OCI-M2 (cell line): ENCODE data around the gene MAP4K4.

Experiments
- DNase-seq: peaks from one replicate; lab custom pipeline; 2025; ENCODE audit not compliant: unreplicated experiment; lab: John Stamatoyannopoulos, UW

Gene MAP4K4

DNA sequence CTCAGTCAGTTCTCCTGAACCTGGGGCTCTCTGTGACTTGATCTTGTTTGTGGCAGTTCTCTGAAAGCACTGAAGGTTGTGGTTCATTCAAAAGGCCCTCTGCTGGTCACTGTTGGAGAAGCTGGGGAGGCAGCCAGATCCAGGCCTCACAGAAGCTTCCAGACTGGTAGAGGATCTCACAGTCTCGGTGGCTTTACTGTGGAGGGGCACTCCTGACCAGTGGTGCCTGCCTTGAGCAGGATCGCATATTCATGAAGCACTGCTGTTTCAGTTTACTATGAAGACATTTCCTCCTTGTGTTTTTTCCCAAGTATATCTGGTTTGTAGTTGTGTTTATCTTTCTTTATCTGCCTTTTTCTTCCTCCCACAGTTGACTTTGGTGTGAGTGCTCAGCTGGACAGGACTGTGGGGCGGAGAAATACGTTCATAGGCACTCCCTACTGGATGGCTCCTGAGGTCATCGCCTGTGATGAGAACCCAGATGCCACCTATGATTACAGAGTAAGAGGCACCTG lies 133.9 kb downstream of the MAP4K4 start:
- no peak for DNase-seq

DNA sequence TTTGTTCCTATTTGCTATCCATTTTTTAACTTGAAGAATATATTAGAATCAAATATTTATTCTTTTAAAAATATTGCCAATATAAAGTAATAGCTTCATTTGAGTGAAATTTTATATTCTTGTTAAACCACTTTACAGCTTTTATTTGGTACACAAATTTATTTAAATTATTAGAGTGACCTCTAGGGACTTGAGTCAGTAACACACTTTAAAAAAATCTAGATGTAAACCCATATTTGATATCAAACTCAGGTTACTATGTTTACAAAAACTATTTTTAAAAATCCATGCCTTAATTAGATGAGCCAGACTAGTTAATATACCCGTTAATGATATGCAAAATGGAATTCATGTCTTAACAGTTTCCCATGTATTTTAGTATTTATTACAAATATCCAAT lies 134.6 kb downstream of the MAP4K4 start:
- DNase-seq, result no peak

DNA sequence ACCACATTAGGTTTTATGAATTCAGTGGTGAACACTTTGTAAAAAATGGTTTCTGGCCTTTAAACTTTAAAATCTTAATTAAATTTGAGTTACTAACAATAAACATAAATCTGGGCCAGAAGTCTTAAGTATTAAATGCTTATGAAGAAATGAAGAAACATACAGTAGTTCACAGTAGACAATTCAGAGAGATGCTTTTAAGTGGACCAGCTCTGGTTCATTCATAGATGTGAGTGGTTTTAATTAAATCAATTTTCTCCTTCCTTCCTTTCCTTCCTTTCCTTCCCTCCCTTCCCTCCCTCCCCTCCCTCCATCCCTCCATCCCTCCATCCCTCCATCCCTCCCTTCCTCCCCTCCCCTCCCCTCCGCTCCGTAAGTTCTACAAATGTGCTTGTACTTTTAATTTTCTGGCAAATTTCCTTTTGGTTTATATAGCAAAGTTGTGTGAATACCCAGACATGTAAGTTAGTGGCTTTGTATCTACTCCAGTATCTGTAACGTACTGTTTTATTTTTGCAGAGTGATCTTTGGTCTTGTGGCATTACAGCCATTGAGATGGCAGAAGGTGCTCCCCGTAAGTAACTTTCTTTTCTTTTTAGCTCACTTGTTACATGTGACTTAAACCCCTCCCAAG lies 136.5 kb downstream of the MAP4K4 start:
- DNase-seq, result no peak

DNA sequence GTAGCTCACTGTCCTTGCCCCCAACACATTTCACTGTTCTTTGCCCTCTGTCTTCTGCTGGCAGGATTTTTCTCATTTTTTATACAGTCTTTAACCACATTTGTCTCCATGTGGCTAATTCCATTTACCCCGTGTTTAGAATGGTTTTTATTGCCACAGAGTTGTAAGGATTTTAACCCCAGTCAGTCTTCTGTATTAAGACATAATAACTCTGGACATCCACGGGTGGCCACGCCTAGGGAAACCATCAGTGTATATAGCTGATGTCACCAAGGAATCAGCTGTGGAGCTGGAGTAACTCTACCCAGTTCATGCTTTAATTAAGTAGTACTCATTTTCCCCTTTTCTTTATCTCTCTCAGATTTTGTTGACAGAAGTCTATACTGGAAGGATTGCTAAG lies 139.8 kb downstream of the MAP4K4 start:
- no peak for DNase-seq

DNA sequence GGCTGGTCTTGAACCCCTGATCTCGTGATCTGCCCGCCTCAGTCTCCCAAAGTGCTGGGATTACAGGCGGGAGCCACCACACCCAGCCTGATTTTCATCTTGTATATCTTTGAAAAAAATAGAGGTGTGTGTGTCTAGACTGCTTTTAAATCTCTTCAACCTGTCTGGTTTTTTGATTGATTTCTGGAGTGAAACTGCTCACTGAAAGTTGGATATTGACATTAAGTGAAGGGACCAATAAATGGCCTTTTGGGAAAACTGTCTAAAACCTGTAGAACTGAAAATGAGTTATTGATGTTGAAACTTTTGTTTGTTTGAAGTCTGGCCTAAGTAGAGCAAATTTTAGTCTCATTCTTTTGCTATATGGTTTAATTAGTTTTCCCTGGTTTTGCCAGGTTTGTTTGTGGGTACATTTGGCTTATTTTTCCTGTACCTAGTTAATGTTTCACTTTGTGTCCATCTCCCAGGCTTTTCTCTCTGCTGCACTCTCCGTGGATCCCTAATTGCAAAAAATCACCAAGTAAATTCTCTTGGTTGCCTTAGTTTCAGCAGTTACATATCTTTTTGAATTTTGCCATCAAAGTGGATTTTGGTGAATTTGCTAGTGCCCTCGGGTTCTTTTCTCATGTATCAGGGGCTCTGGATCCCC lies 144.3 kb downstream of the MAP4K4 start:
- no peak for DNase-seq

DNA sequence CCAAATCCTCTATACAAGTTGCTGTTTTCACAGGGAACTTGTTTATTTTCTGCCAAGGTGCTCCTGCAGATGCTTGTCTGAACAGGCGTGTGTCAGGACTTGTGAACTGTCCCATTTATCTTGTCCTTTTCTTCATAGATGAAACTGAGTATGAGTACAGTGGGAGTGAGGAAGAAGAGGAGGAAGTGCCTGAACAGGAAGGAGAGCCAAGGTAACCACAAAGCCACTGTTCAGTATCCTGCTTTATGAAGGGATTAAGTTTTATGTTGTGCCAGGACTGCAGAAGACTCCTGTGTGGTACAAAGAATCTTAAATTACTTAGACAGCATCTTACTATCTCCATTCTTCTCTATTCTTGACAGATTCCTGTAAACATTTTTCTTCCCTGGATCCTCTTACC lies 145.0 kb downstream of the MAP4K4 start:
- DNase-seq, result no peak

DNA sequence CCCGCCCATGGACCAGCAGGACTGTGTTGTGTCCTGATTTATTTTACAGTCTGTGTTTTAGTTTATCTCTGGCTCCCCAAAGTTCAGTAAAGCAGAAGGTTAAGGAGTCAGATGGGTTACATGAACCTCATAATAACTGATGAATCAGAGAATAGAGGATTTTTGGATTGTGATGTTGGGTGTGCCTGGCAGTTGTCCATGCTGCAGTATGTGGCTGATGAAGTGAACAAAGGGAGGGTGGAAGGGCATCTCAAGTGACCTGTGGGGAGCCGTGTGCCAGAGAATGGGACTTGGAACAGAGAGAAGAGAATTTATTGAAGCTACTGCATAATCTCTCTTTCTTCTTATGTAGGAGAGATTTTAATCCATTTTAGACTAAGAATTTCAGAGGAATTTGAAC lies 145.5 kb downstream of the MAP4K4 start:
- DNase-seq, result no peak

DNA sequence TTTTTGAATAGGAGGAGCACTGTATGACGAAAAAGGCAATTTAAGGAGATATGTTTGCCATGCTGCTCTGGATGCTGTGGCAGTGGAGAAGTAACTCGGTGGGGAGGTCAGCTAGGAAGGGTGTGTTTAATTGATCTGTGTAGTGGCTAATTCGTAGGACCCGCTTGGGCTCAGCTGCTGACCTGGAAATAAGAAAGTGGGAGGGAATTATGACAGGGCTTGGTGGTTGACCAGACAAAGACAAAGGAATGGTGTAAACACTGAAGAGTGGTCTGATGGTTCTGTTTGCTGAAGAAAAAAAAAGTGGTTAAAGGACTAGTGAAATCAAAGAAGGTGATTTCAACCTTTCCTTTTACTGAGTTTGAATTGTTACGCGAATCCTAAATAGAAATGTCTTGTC lies 146.0 kb downstream of the MAP4K4 start:
- no peak for DNase-seq

DNA sequence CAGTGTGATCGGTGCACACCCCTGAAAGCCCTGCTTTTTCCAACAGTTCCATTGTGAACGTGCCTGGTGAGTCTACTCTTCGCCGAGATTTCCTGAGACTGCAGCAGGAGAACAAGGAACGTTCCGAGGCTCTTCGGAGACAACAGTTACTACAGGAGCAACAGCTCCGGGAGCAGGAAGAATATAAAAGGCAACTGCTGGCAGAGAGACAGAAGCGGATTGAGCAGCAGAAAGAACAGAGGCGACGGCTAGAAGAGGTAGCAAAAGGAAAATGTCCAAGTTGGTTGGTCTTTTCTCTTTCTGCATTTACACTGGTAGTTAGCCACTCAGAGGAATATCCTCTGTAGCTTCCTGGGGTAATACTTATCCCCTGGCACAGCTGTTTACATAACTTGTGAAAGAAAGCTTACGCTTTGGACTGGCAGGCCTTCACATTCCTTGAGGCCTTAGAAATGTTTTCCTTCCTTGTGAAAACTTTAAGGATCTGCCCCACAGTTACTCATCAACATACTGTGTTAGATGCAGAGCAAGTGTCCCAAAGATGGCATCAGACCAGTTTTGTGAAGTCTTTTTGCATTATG lies 146.6 kb downstream of the MAP4K4 start:
- no peak for DNase-seq

DNA sequence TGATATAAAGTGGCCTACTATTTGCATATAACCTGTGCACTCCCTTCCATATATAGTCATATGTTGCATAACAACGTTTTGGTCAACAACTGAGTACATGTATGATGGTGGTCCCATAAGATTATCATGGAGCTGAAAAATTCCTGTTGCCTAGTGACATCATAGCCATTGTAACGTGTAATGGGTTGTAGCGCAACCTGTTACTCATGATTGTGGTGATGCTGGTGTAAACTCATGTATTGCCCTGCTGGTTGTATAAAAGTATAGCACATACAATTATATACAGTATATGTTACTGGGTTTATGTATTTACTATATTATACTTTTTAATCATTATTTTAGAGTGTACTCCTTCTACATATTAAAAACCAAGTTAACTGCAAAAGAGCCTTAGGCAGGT lies 149.5 kb downstream of the MAP4K4 start:
- no peak for DNase-seq

DNA sequence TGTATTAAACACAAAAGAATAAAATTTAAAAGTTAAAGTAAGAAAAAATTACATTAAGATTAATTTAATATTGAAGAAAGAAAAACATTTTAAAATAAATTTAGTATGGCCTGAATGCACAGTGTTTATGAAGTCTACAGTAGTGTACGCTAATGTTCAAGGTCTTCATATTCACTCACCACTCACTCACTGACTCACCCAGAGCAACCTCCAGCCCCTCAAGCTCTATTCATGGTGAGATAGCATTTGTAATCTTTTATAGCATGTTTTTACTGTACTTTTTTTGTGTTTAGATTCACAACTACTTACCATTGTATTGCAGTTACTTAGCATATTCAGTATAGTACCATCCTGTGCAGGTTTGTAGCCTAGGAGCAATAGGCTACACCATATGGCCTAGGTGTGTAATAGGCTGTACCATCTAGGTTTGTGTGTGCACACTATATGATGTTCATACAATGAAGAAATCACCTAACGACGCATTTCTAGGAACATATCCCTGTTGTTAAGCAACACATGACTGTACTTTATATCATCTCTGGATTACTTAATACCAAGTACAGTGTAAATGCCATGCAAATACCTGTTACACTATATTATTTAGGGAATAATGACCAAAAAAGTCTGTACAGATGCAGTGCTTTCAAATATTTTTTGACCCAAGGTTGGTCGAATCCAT lies 150.3 kb downstream of the MAP4K4 start:
- no peak for DNase-seq

DNA sequence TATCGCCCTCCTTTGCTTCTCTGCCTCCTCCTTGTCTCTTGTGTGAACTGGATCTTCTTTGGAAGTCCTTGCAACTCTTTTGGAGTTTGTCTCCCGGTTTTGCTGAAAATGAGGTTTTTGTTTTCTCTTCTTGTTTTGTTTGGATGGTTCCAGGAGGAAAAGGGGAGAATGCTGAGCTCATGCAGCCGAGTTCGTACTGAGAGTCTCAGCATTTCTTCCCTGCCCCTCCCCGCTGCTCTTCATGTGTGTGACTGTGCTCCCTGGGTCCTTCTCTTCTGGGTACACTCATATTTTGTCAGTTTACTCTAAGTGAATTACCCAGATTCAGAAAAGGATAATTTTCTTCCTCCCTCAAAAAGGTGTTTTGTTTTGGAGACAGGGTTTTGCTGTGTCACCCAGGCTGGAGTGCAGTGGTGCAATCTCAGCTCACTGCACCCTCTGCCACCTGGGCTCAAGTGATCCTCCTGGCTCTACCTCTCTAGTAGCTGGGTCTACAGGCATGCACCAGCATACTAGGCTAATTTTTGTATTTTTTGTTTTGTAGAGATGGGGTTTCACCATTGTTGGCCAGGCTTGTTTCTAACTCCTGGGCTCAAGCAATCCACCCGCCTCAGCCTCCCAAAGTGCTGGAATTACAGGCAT lies 151.4 kb downstream of the MAP4K4 start:
- DNase-seq, result no peak

DNA sequence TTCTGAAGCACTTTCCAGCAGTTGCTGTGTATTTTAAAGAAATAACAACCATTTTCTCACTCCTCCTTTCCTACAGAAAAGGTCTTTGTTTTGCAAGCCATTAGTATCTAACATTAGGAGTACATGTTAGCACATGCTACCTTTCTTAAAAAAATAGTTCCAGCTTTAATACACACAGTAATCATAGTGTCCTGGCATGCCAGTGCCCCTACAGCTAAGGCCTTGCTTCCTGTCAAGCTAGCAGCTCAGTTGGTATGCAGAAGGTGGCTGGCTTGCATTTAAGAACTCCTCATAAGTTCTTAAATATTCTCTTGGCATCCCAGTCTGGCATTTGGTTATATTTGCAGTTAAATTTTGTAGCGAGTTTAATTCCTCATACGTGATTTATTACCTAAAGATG lies 152.9 kb downstream of the MAP4K4 start:
- DNase-seq, result no peak

DNA sequence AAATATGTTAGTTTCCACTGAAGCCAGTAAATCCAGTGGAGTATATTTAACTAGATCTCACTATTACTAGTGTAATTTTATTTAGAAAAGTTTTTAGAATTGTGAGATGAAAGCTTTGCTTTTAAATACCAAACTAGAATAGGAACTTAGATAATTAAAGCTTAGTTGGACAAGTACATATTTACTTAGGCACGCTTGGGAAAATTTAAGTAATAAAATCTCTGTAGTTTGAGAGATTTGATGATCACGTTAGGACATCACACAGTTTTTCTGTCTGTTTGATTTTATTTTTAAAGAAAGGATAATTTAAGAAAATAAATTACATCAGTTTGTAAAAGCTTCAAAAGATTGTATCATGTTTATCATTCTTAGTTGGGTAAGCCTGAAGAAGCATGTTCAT lies 153.5 kb downstream of the MAP4K4 start:
- DNase-seq, result no peak

DNA sequence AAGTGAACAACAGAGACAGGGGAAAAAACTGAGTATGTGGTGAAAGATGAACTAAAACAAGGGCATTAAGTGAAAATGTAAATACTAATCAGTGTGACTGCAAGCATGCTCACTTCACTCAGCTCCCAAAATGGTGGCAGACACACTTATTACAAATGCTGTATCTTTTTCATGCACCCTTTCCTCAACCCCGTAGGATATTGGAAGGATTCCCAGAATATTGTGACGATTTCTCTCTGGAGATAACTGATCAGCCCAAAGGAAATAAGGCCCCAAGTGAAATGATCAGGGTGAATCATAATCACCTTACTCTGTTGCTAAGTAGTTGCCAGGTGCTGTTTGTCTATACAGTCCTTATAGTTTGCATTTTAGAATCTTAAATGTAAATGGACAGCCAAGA lies 155.3 kb downstream of the MAP4K4 start:
- DNase-seq, result no peak

DNA sequence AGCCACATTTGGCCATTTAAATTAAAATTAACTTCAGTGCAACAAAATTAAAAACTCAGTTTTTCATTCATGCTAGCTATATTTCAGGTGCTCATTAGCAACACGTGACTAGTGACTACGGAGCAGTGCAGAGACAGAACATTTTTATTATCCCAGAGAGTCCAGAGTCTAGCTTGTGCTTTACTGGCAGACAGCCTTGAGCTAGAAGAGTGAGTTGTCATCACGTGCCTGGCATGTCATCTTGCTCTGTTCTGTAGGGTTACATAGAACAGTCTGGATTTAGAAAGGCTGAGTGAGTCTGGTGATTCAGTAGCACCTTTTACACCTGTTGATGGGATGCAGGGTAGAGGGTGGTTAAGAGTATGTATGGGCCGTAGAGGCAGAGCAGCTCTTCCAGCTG lies 157.4 kb downstream of the MAP4K4 start:
- no peak for DNase-seq

DNA sequence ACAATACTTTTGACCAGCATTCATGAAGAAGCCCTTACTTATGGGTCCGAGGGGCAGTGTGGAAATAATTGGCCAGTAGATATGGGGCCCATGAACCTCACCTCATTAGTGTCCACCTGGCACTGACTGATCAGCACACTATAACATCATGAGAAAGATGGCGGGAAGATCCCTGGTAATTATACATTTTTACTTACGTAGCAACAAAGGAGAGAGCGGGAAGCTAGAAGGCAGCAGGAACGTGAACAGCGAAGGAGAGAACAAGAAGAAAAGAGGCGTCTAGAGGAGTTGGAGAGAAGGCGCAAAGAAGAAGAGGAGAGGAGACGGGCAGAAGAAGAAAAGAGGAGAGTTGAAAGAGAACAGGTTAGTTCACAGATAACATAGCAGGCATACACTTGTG lies 158.3 kb downstream of the MAP4K4 start:
- no peak for DNase-seq

DNA sequence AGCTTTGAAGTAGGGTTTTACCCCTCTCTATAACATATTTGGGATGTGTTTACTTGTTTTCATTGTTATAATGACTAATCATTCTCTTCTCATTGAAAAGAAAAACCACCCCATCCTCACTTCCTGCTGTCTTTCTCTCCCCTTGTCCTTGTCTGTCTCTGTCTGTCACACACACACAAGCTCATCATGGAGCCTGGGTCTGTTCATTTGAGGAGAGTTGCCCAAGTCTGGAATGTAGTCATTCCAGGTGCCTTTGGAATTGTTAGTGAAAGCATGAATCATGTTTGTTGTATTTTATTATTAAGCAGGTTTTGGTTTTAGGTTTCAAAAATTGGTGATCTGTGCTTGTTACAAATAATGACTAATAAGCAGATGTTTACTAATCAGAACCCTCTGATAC lies 160.7 kb downstream of the MAP4K4 start:
- no peak for DNase-seq

DNA sequence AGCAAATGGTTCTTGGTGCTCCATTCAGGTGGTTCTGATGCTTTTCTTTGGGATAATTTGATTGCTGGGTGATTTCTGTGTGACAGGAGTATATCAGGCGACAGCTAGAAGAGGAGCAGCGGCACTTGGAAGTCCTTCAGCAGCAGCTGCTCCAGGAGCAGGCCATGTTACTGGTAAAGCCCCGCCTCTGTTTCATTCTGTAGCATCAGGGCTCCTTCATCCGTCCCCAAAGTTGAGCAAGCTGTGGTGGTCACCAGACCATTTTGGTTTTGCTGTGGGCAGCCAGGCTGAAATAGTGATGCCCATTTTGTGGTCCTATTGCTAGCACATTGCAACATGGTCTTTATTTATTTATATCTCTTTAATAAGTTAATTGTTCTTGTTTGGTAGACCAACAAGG lies 161.4 kb downstream of the MAP4K4 start:
- no peak for DNase-seq

DNA sequence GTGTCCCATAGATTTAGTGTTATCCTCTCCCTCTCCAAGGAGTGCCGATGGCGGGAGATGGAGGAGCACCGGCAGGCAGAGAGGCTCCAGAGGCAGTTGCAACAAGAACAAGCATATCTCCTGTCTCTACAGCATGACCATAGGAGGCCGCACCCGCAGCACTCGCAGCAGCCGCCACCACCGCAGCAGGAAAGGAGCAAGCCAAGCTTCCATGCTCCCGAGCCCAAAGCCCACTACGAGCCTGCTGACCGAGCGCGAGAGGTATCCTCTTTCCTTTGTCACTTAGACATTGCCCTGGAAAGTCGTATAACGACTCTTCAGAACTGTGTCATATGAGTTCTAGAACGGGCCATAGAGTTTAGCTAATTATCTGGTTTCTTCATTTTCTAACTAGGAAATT lies 162.1 kb downstream of the MAP4K4 start:
- no peak for DNase-seq

DNA sequence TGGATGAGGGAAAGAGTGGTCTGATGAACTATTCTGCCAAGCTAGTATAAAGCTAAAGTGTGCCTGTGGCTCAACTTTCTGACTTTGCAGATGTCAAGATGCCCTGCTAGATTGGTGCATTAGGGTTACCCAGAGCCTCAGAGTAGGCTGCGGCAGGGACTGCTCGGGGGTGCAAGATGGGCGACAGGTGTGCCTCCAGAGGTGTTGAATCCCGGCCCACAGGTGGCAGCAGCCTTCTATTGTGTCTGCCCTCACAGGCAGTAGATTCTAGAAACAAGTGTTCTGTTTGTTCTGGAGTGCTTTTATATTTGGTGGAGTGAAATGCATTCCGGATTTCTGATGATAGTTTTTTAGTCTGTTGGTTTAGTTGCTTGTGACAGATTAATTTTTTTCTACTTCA lies 162.7 kb downstream of the MAP4K4 start:
- DNase-seq, result no peak

DNA sequence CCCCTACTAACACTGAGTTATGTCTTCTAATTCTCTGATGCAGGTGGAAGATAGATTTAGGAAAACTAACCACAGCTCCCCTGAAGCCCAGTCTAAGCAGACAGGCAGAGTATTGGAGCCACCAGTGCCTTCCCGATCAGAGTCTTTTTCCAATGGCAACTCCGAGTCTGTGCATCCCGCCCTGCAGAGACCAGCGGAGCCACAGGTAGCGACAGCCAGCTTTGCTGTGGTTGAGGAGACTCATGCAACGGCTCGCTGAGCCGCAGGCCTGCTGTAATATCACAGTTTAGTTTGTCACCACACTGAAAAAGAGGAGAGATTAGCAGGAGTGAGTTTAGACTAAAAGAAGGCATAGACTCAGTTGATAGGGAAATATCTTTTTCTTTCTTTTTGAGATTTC lies 163.3 kb downstream of the MAP4K4 start:
- DNase-seq, result no peak
